Endodermal cell (in vitro differentiated cells): ENCODE results near the gene UNK. TPM values are rescaled to one million over a fixed set of nuclear protein-coding genes. Genes with fewer than 3 reads are reported as not detected.
A peak's percentile ranks its signal among the peaks of the same experiment; 100 is the strongest.
"Not testable (repeated sequence)": the region's sequence is repeated elsewhere in the genome, so short reads cannot be mapped to it uniquely, and the experiment has no call there.

Experiments used
- DNase-seq: peaks from one replicate; pipeline ENCODE4 v3.0.0-alpha.2; 2017
- H3K27ac ChIP-seq: 2 replicates; pipeline ENCODE4 v1.5.1; 2013; ENCODE audit warnings: mild to moderate bottlenecking, low read depth, low read length, moderate library complexity
- H3K27me3 ChIP-seq: 2 replicates; pipeline ENCODE4 v1.6.1; 2013; ENCODE audit warnings: mild to moderate bottlenecking, low read length, moderate library complexity; ENCODE audit not compliant: insufficient read depth, control insufficient read depth, poor library complexity, severe bottlenecking
- H3K36me3 ChIP-seq: 2 replicates; pipeline ENCODE4 v1.7.0; 2013; ENCODE audit warnings: mild to moderate bottlenecking, low read length, moderate library complexity; ENCODE audit not compliant: control insufficient read depth, insufficient read depth
- H3K4me1 ChIP-seq: one replicate; pipeline ENCODE4 v1.7.0; 2013; ENCODE audit warnings: low read length; ENCODE audit not compliant: control insufficient read depth, insufficient read depth
- H3K4me3 ChIP-seq: 2 replicates; pipeline ENCODE4 v1.5.1; 2013; ENCODE audit warnings: mild to moderate bottlenecking, low read length, moderate library complexity
- H3K9ac ChIP-seq: 2 replicates; pipeline ENCODE4 v1.6.1; 2013; ENCODE audit warnings: mild to moderate bottlenecking, low read length, moderate library complexity; ENCODE audit not compliant: poor library complexity, severe bottlenecking; ENCODE audit errors: extremely low read depth
- H3K9me3 ChIP-seq: 2 replicates; pipeline ENCODE4 v1.6.1; 2013; ENCODE audit warnings: mild to moderate bottlenecking, low read length, moderate library complexity; ENCODE audit not compliant: control insufficient read depth
- H3K27ac Mint-ChIP-seq: 2 replicates; pipeline ENCODE4 v1.8.0; 2020; ENCODE audit warnings: mixed read lengths
- H3K27me3 Mint-ChIP-seq: 2 replicates; pipeline ENCODE4 v1.8.0; 2021; ENCODE audit warnings: mild to moderate bottlenecking, mixed read lengths; ENCODE audit not compliant: insufficient read depth
- H3K36me3 Mint-ChIP-seq: 2 replicates; pipeline ENCODE4 v1.8.0; 2020; ENCODE audit warnings: low read depth, mixed read lengths
- H3K4me1 Mint-ChIP-seq: 2 replicates; pipeline ENCODE4 v1.8.0; 2020; ENCODE audit warnings: mixed read lengths
- H3K4me3 Mint-ChIP-seq: 2 replicates; pipeline ENCODE4 v1.8.0; 2020; ENCODE audit warnings: mild to moderate bottlenecking, moderate library complexity, mixed read lengths
- H3K9me3 Mint-ChIP-seq: 2 replicates; pipeline ENCODE4 v1.8.0; 2020; ENCODE audit warnings: mild to moderate bottlenecking, mixed read lengths
- CTCF ChIP-seq: fragments of 200-600 bp; sonication (generic); conservative IDR thresholded peaks from 2 replicates; pipeline ENCODE4 v1.5.0; 2021; ENCODE audit warnings: antibody characterized with exemption, mild to moderate bottlenecking
- WGBS, 2 experiments: methylation state at CpG; one replicate each; pipeline versions ENCODE4 v1.1.5 to v1.1.7; 2013; ENCODE audit warnings: missing lambda C conversion rate in 2 of 2, mixed read lengths in 1 of 2; ENCODE audit not compliant: insufficient coverage in 1 of 2, insufficient read length in 1 of 2; 5-methylcytosine and 5-hydroxymethylcytosine counted together
- total RNA-seq, 2 donors: library from RNA; stranded (reverse); fragmentation: NEBNext Ultra II Directional in 1 of 2; extraction: Animal tissue kit (Norgen Biotek cat#: 25700) in 1 of 2; gene quantifications; 2 replicates in 1 of 2; 3 replicates in 1 of 2; pipeline ENCODE4 v1.2.1, GENCODE V29; 2021

Gene UNK
- total RNA-seq, 2 donors from 2014 or later: 38.0 to 39.0 TPM

- no peak overlapping the region for H3K4me3 Mint-ChIP-seq
These were observed 64.7 kb downstream of the UNK start for GRCh38 chr17:75849279-75849646.

GRCh38 chr17:75849724-75850123 lies 65.1 kb downstream of the UNK start:
- Histone ChIP-seq H3K27ac (no peak overlapping the region), H3K36me3 (peaks cover 42% of the 10 kb centered on the region), H3K9ac (no peak overlapping the region), H3K4me3 (no peak overlapping the region), H3K9me3 (no peaks in the 10 kb centered on the region), H3K4me1 (no peaks in the 10 kb centered on the region), H3K27me3 (no peaks in the 10 kb centered on the region)
- Mint-ChIP-seq H3K36me3 (peaks cover 49% of the 10 kb centered on the region), H3K4me1 (peaks cover 13% of the 10 kb centered on the region), H3K27me3 (no peaks in the 10 kb centered on the region), H3K9me3 (no peaks in the 10 kb centered on the region), H3K4me3 (no peak overlapping the region), H3K27ac (peak overlapping the region; percentile 35)
- no peak for TF ChIP-seq CTCF
- DNase-seq: no peak
- WGBS, 2 experiments: 95 to 96% methylated on average over 8 to 9 of the region's 9 CpGs

More at GRCh38 chr17:75849279-75849646, 64.7 kb downstream of the UNK start:
- no peak overlapping the region for H3K27ac ChIP-seq
- H3K9me3 ChIP-seq: no peaks in the 10 kb centered on the region
- H3K27me3 ChIP-seq: no peaks in the 10 kb centered on the region
- 95 to 97% methylated on average over 10 to 11 of the region's 11 CpGs for WGBS, 2 experiments
- H3K4me1 ChIP-seq: no peaks in the 10 kb centered on the region
- no peaks in the 10 kb centered on the region for H3K27me3 Mint-ChIP-seq
- no peak overlapping the region for H3K9ac ChIP-seq
- H3K27ac Mint-ChIP-seq: peak overlapping the region; percentile 35
- H3K4me1 Mint-ChIP-seq: peaks cover 10% of the 10 kb centered on the region
- no peak overlapping the region for H3K4me3 ChIP-seq
- peaks cover 49% of the 10 kb centered on the region for H3K36me3 Mint-ChIP-seq
- no peak for TF ChIP-seq CTCF
- H3K9me3 Mint-ChIP-seq: no peaks in the 10 kb centered on the region
- DNase-seq: no peak
- peaks cover 42% of the 10 kb centered on the region for H3K36me3 ChIP-seq

- Mint-ChIP-seq H3K4me1 (peaks cover 7% of the 10 kb centered on the region), H3K36me3 (peaks cover 44% of the 10 kb centered on the region), H3K4me3 (no peak overlapping the region), H3K9me3 (no peaks in the 10 kb centered on the region), H3K27ac (no peak overlapping the region), H3K27me3 (no peaks in the 10 kb centered on the region)
- Histone ChIP-seq H3K4me1 (no peaks in the 10 kb centered on the region), H3K9me3 (no peaks in the 10 kb centered on the region), H3K27me3 (no peaks in the 10 kb centered on the region), H3K36me3 (peaks cover 37% of the 10 kb centered on the region), H3K4me3 (no peak overlapping the region), H3K27ac (no peak overlapping the region), H3K9ac (no peak overlapping the region)
- TF ChIP-seq CTCF: no peak
- WGBS, 2 experiments: 96 to 97% methylated on average over 12 of the region's 12 CpGs
- DNase-seq: peak; percentile 39
These were observed 66.5 kb downstream of the UNK start for GRCh38 chr17:75850928-75851692.

GRCh38 chr17:75851693-75851991 lies 67.0 kb downstream of the UNK start:
- DNase-seq, H3K9me3 ChIP-seq, H3K9ac ChIP-seq, H3K9me3 Mint-ChIP-seq, H3K4me3 ChIP-seq, H3K27me3 ChIP-seq, H3K27me3 Mint-ChIP-seq, H3K27ac Mint-ChIP-seq, H3K4me1 ChIP-seq, H3K27ac ChIP-seq, H3K4me3 Mint-ChIP-seq: not testable (repeated sequence)
- Mint-ChIP-seq H3K4me1 (peaks cover 12% of the 10 kb centered on the region), H3K36me3 (peaks cover 38% of the 10 kb centered on the region)
- 93 to 94% methylated on average over 11 to 15 of the region's 15 CpGs for WGBS, 2 experiments
- peaks cover 37% of the 10 kb centered on the region for H3K36me3 ChIP-seq
